Measurements from ENCODE around the gene RBMS3. TPM values are rescaled to one million over a fixed set of nuclear protein-coding genes. Genes with fewer than 3 reads are reported as not detected.

The RBMS3 gene
- total and polyA plus RNA-seq, 2 of the 13 experiments (the other 11 are each of a cell fraction or from before 2014, with no cell fraction given) = not detected

GRCh38 chr3:29282427-29283230 is 1.8 kb downstream of the RBMS3 start:
- Histone ChIP-seq H3K27ac (ENCODE audit: extremely low read length, insufficient read depth, low read length) (no peak overlapping the region), H4K20me1 (ENCODE audit: insufficient read depth, low read length) (no peaks in the 10 kb centered on the region), H3K4me1 (ENCODE audit: insufficient read depth, low read length) (no peaks in the 10 kb centered on the region), H3K9me3 (ENCODE audit: low read length) (no peaks in the 10 kb centered on the region), H3K27me3 (ENCODE audit: control insufficient read depth in 1 of 2, insufficient read depth in 2 of 2, low read length in 2 of 2) (peaks cover 0 to 8% of the 10 kb centered on the region in 2 experiments; a peak in 1 of 5 replicates), H3K36me3 (replicated peaks in 1 of 2; ENCODE audit: control insufficient read depth in 1 of 2, insufficient read depth in 2 of 2, low read length in 2 of 2) (no peaks in the 10 kb centered on the region), H3K9ac (ENCODE audit: insufficient read depth, low read depth, low read length) (no peak overlapping the region), H2AFZ (ENCODE audit: low read length) (no peak overlapping the region), H3K79me2 (ENCODE audit: insufficient read depth, low read length) (no peaks in the 10 kb centered on the region), H3K4me2 (ENCODE audit: low read depth, low read length) (no peak overlapping the region), H3K4me3 (replicated peaks in 1 of 3; ENCODE audit: insufficient read depth in 1 of 3, low read depth in 2 of 3, low read length in 3 of 3) (no peak overlapping the region)
- intact Hi-C loops (cut with micrococcal nuclease; ENCODE audit: unreplicated experiment) = no loop called here
- TF ChIP-seq THAP8 (CRISPR knock-in tag; IDR thresholded peaks at IDR 0.05; ENCODE audit: borderline replicate concordance) (no peak), CBX2 (IDR thresholded peaks at IDR 0.05; ENCODE audit: low read depth, low read length) (no peak), CBX2 (CRISPR knock-in tag; IDR thresholded peaks at IDR 0.05; ENCODE audit: low read depth) (no peak), MTA3 (CRISPR knock-in tag; IDR thresholded peaks at IDR 0.05) (no peak), TSC22D2 (CRISPR knock-in tag; IDR thresholded peaks at IDR 0.05; ENCODE audit: borderline replicate concordance) (no peak), ZNF790 (CRISPR knock-in tag; IDR thresholded peaks at IDR 0.05; ENCODE audit: borderline replicate concordance) (no peak), RBFOX2 (IDR thresholded peaks at IDR 0.05; ENCODE audit: low read depth, low read length) (no peak), ZNF282 (IDR thresholded peaks at IDR 0.05; ENCODE audit: partially characterized antibody) (no peak), GLI4 (CRISPR knock-in tag; IDR thresholded peaks at IDR 0.05; ENCODE audit: borderline replicate concordance) (no peak), ZNF724P (CRISPR knock-in tag; IDR thresholded peaks at IDR 0.05; ENCODE audit: borderline replicate concordance) (no peak), ZFP82 (CRISPR knock-in tag; IDR thresholded peaks at IDR 0.05; ENCODE audit: borderline replicate concordance) (no peak), DR1 (CRISPR knock-in tag; IDR thresholded peaks at IDR 0.05) (no peak), ZNF496 (CRISPR knock-in tag; IDR thresholded peaks at IDR 0.05; ENCODE audit: insufficient replicate concordance) (no peak), KLF6 (CRISPR knock-in tag; IDR thresholded peaks at IDR 0.05) (no peak), DNMT1 (CRISPR knock-in tag; IDR thresholded peaks at IDR 0.05) (no peak), ZNF512 (CRISPR knock-in tag; IDR thresholded peaks at IDR 0.05) (no peak)
- TF ChIP-seq, protein P1, sequence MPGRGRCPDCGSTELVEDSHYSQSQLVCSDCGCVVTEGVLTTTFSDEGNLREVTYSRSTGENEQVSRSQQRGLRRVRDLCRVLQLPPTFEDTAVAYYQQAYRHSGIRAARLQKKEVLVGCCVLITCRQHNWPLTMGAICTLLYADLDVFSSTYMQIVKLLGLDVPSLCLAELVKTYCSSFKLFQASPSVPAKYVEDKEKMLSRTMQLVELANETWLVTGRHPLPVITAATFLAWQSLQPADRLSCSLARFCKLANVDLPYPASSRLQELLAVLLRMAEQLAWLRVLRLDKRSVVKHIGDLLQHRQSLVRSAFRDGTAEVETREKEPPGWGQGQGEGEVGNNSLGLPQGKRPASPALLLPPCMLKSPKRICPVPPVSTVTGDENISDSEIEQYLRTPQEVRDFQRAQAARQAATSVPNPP (CRISPR knock-in tag; IDR thresholded peaks at IDR 0.05) = no peak
- TF ChIP-seq, protein P2, sequence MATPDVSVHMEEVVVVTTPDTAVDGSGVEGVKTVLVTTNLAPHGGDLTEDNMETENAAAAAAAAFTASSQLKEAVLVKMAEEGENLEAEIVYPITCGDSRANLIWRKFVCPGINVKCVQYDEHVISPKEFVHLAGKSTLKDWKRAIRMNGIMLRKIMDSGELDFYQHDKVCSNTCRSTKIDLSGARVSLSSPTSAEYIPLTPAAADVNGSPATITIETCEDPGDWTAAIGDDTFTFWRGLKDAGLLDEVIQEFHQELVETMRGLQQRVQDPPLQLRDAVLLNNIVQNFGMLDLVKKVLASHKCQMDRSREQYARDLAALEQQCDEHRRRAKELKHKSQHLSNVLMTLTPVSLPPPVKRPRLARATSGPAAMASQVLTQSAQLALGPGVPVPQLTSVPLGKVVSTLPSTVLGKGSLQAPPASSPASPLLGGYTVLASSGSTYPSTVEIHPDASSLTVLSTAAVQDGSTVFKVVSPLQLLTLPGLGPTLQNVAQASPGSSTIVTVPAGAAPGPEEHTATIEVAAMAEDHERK (CRISPR knock-in tag; IDR thresholded peaks at IDR 0.05; ENCODE audit: low read depth) = no peak
- CTCF ChIA-PET (ENCODE audit: low intra/inter-chr PET ratio, low total read pairs) = no interaction called here
- ATAC-seq (no peak), DNase-seq (ENCODE audit: low spot score) (no peak), FAIRE-seq (no peak)
- BruUV-seq (replicated peaks) = no TSS peak
- 5% methylated on average over 13 of the region's 13 CpGs for WGBS (ENCODE audit: low lambda C conversion rate)
- in situ Hi-C loops (cut with HindIII; ENCODE audit: extremely low pct_ligation_motif_present, low pct_unique_long_range_greater_than_20kb) = no loop called here
- POLR2A ChIA-PET = no interaction called here
